Uterus (tissue), 4 donors: Measurements from ENCODE around the gene ARHGAP10. TPM values are rescaled to one million over a fixed set of nuclear protein-coding genes. Genes with fewer than 3 reads are reported as not detected.

Experiments
- DNase-seq, 2 donors: peaks; one replicate each; pipeline ENCODE4 v3.0.0-alpha.2; 2019 to 2020
- H3K27ac ChIP-seq, 2 donors: fragments of 200-600 bp; sonication (generic); 1 replicate in 1 of 2; 2 replicates in 1 of 2; pipeline ENCODE4 v1.5.1; 2016 to 2018
- H3K27me3 ChIP-seq, 2 donors: fragments of 200-600 bp; sonication (generic); one replicate each; pipeline ENCODE4 v1.5.1; 2018 to 2019; ENCODE audit warnings: control low read depth in 1 of 2
- H3K36me3 ChIP-seq, 2 donors: fragments of 200-600 bp; sonication (generic); one replicate each; pipeline ENCODE4 v1.5.1; 2019; ENCODE audit warnings: control low read depth in 1 of 2
- H3K4me1 ChIP-seq, 2 donors: fragments of 200-600 bp; sonication (generic); one replicate each; pipeline ENCODE4 v1.5.1; 2018 to 2019; ENCODE audit warnings: control low read depth in 1 of 2
- H3K4me3 ChIP-seq, 2 donors: fragments of 200-600 bp; sonication (generic); 1 replicate in 1 of 2; 2 replicates in 1 of 2; pipeline ENCODE4 v1.5.1; 2018 to 2019; ENCODE audit warnings: mild to moderate bottlenecking in 1 of 2
- H3K9me3 ChIP-seq, 2 donors: fragments of 200-600 bp; sonication (generic); one replicate each; pipeline ENCODE4 v1.5.1; 2019; ENCODE audit warnings: control low read depth in 1 of 2
- CTCF ChIP-seq, 4 experiments: fragments of 200-600 bp in 2 of 4; fragments of 450-650 bp in 2 of 4; sonication (generic) in 2 of 4; IDR thresholded peaks; one replicate each; pipeline ENCODE4 v1.5.1; 2016 to 2019; ENCODE audit warnings: antibody characterized with exemption in 4 of 4, mild to moderate bottlenecking in 2 of 4, moderate library complexity in 1 of 4
- POLR2A ChIP-seq, 2 donors: fragments of 450-650 bp; IDR thresholded peaks; one replicate each; pipeline ENCODE4 v1.6.1; 2016; ENCODE audit warnings: antibody characterized with exemption in 2 of 2, mild to moderate bottlenecking in 1 of 2, moderate library complexity in 1 of 2
- intact Hi-C: fragments of 100-400 bp; cut with DNase I; formaldehyde crosslinking; loops from one replicate; pipeline ENCODE4 v1.15.1; 2023; ENCODE audit warnings: low total_unique reads
- total RNA-seq, 4 donors: library from RNA; depleted of rRNA in 3 of 4; stranded (reverse); fragments of >200 nt in 3 of 4; gene quantifications; one replicate each; pipeline versions ENCODE4 v1.1.0 to v1.2.4, GENCODE V29; 2014 to 2023
- donor health status: DM: yes; HTN: yes; CAD: no.

Gene ARHGAP10
- total RNA-seq, 4 donors from 2014 or later = 25.1 to 94.4 (median 54.4) TPM

GRCh38 chr4:147965056-147965455 lies 233.2 kb downstream of the ARHGAP10 start:
- Histone ChIP-seq H3K36me3 (no peaks in the 10 kb centered on the region), H3K4me1 (no peaks in the 10 kb centered on the region), H3K27ac (no peak overlapping the region), H3K27me3 (no peaks in the 10 kb centered on the region), H3K9me3 (no peaks in the 10 kb centered on the region), H3K4me3 (no peak overlapping the region)
- TF ChIP-seq POLR2A (IDR thresholded peaks at IDR 0.05) = no peak
- TF ChIP-seq CTCF (IDR thresholded peaks at IDR 0.05) = no peak
- intact Hi-C loops = no loop called here
- DNase-seq = no peak

GRCh38 chr4:147965873-147966272 lies 234.0 kb downstream of the ARHGAP10 start:
- no peak overlapping the region for H3K27ac ChIP-seq
- no peaks in the 10 kb centered on the region for H3K4me1 ChIP-seq
- H3K27me3 ChIP-seq = no peaks in the 10 kb centered on the region
- no peaks in the 10 kb centered on the region for H3K36me3 ChIP-seq
- TF ChIP-seq POLR2A (IDR thresholded peaks at IDR 0.05) = no peak
- no peak for TF ChIP-seq CTCF (IDR thresholded peaks at IDR 0.05)
- H3K9me3 ChIP-seq = no peaks in the 10 kb centered on the region
- intact Hi-C loops = no loop called here
- H3K4me3 ChIP-seq = no peak overlapping the region
- DNase-seq = no peak

GRCh38 chr4:147968641-147969040 lies 236.8 kb downstream of the ARHGAP10 start:
- TF ChIP-seq CTCF (IDR thresholded peaks at IDR 0.05) (no peak), POLR2A (IDR thresholded peaks at IDR 0.05) (no peak)
- no peaks in the 10 kb centered on the region for H3K9me3 ChIP-seq
- no peaks in the 10 kb centered on the region for H3K27me3 ChIP-seq
- H3K4me3 ChIP-seq = no peak overlapping the region
- intact Hi-C loops = no loop called here
- no peaks in the 10 kb centered on the region for H3K4me1 ChIP-seq
- H3K27ac ChIP-seq = no peak overlapping the region
- no peak for DNase-seq
- H3K36me3 ChIP-seq = no peaks in the 10 kb centered on the region

- Histone ChIP-seq H3K4me3 (no peak overlapping the region), H3K9me3 (no peaks in the 10 kb centered on the region), H3K27ac (peak overlapping the region in 1 of 2 donors; percentile 7), H3K4me1 (no peaks in the 10 kb centered on the region), H3K36me3 (no peaks in the 10 kb centered on the region), H3K27me3 (no peaks in the 10 kb centered on the region)
- TF ChIP-seq CTCF (IDR thresholded peaks at IDR 0.05) (no peak), POLR2A (IDR thresholded peaks at IDR 0.05) (no peak)
- intact Hi-C loops = no loop called here
- DNase-seq = no peak
Observed at GRCh38 chr4:147969573-147970385, 237.9 kb downstream of the ARHGAP10 start.

- no peak for TF ChIP-seq POLR2A (IDR thresholded peaks at IDR 0.05)
- no peak for TF ChIP-seq CTCF (IDR thresholded peaks at IDR 0.05)
- no peaks in the 10 kb centered on the region for H3K36me3 ChIP-seq
- DNase-seq = no peak
- H3K27me3 ChIP-seq = no peaks in the 10 kb centered on the region
- H3K4me1 ChIP-seq = no peaks in the 10 kb centered on the region
- H3K4me3 ChIP-seq = no peak overlapping the region
- intact Hi-C loops = no loop called here
- H3K9me3 ChIP-seq = no peaks in the 10 kb centered on the region
- H3K27ac ChIP-seq = no peak overlapping the region
Observed at GRCh38 chr4:147971116-147971515, 239.2 kb downstream of the ARHGAP10 start.
